ENCODE results near the gene XYLT2.

XYLT2 gene

GRCh38 chr17:50373705-50374104, 27.8 kb downstream of the XYLT2 start:
- H3K27ac Mint-ChIP-seq, result peak overlapping the region; percentile 100
- peak overlapping the region; percentile 98 for H3K4me3 Mint-ChIP-seq
- DNase-seq, result no peak
- ATAC-seq, result no peak
- peaks cover 42% of the 10 kb centered on the region for H3K36me3 Mint-ChIP-seq (ENCODE audit: low read depth)
- no peaks in the 10 kb centered on the region for H3K9me3 Mint-ChIP-seq
- H3K4me1 Mint-ChIP-seq, result peaks cover 26% of the 10 kb centered on the region
- no peaks in the 10 kb centered on the region for H3K27me3 Mint-ChIP-seq

- H3K27me3 Mint-ChIP-seq, result no peaks in the 10 kb centered on the region
- DNase-seq, result no peak
- H3K4me3 Mint-ChIP-seq, result no peak overlapping the region
- peak overlapping the region; percentile 69 for H3K27ac Mint-ChIP-seq
- peaks cover 23% of the 10 kb centered on the region for H3K4me1 Mint-ChIP-seq
- no peaks in the 10 kb centered on the region for H3K9me3 Mint-ChIP-seq
- ATAC-seq, result no peak
- H3K36me3 Mint-ChIP-seq (ENCODE audit: low read depth), result peaks cover 37% of the 10 kb centered on the region
Observed at GRCh38 chr17:50375858-50376538, 30.1 kb downstream of the XYLT2 start.

- no peak for ATAC-seq
- H3K9me3 Mint-ChIP-seq, result no peaks in the 10 kb centered on the region
- no peaks in the 10 kb centered on the region for H3K4me1 Mint-ChIP-seq
- H3K27ac Mint-ChIP-seq, result no peak overlapping the region
- no peak for DNase-seq
- H3K27me3 Mint-ChIP-seq, result no peaks in the 10 kb centered on the region
- H3K4me3 Mint-ChIP-seq, result no peak overlapping the region
- peaks cover 41% of the 10 kb centered on the region for H3K36me3 Mint-ChIP-seq (ENCODE audit: low read depth)
Observed at GRCh38 chr17:50379351-50380132, 33.6 kb downstream of the XYLT2 start.

- DNase-seq (no peak), ATAC-seq (no peak)
- no peak overlapping the region for H3K4me3 Mint-ChIP-seq
- no peaks in the 10 kb centered on the region for H3K27me3 Mint-ChIP-seq
- H3K9me3 Mint-ChIP-seq, result no peaks in the 10 kb centered on the region
- H3K4me1 Mint-ChIP-seq, result no peaks in the 10 kb centered on the region
- no peak overlapping the region for H3K27ac Mint-ChIP-seq
- peaks cover 52% of the 10 kb centered on the region for H3K36me3 Mint-ChIP-seq (ENCODE audit: low read depth)
Observed at GRCh38 chr17:50380369-50381259, 34.7 kb downstream of the XYLT2 start.

- DNase-seq (no peak), ATAC-seq (no peak)
- H3K4me3 Mint-ChIP-seq, result no peak overlapping the region
- H3K27ac Mint-ChIP-seq, result peak overlapping the region; percentile 42
- no peaks in the 10 kb centered on the region for H3K4me1 Mint-ChIP-seq
- H3K9me3 Mint-ChIP-seq, result no peaks in the 10 kb centered on the region
- no peaks in the 10 kb centered on the region for H3K27me3 Mint-ChIP-seq
- peaks cover 50% of the 10 kb centered on the region for H3K36me3 Mint-ChIP-seq (ENCODE audit: low read depth)
Observed at GRCh38 chr17:50381260-50381815, 35.4 kb downstream of the XYLT2 start.

GRCh38 chr17:50381920-50382319, 36.0 kb downstream of the XYLT2 start:
- Mint-ChIP-seq H3K4me1 (no peaks in the 10 kb centered on the region), H3K27me3 (no peaks in the 10 kb centered on the region), H3K4me3 (no peak overlapping the region), H3K27ac (no peak overlapping the region), H3K36me3 (ENCODE audit: low read depth) (peaks cover 55% of the 10 kb centered on the region), H3K9me3 (no peaks in the 10 kb centered on the region)
- DNase-seq (no peak), ATAC-seq (no peak)

GRCh38 chr17:50382931-50383330, 37.0 kb downstream of the XYLT2 start:
- H3K4me1 Mint-ChIP-seq, result no peaks in the 10 kb centered on the region
- ATAC-seq, result no peak
- no peak for DNase-seq
- no peak overlapping the region for H3K4me3 Mint-ChIP-seq
- H3K9me3 Mint-ChIP-seq, result no peaks in the 10 kb centered on the region
- H3K36me3 Mint-ChIP-seq (ENCODE audit: low read depth), result peaks cover 60% of the 10 kb centered on the region
- no peaks in the 10 kb centered on the region for H3K27me3 Mint-ChIP-seq
- H3K27ac Mint-ChIP-seq, result no peak overlapping the region

- no peaks in the 10 kb centered on the region for H3K9me3 Mint-ChIP-seq
- ATAC-seq, result no peak
- peaks cover 82% of the 10 kb centered on the region for H3K36me3 Mint-ChIP-seq (ENCODE audit: low read depth)
- no peaks in the 10 kb centered on the region for H3K27me3 Mint-ChIP-seq
- no peak for DNase-seq
- H3K4me3 Mint-ChIP-seq, result no peak overlapping the region
- H3K4me1 Mint-ChIP-seq, result no peaks in the 10 kb centered on the region
- H3K27ac Mint-ChIP-seq, result no peak overlapping the region
Observed at GRCh38 chr17:50386510-50386909, 40.6 kb downstream of the XYLT2 start.

GRCh38 chr17:50388728-50389127, 42.8 kb downstream of the XYLT2 start:
- no peak for DNase-seq
- H3K36me3 Mint-ChIP-seq (ENCODE audit: low read depth), result peaks cover 87% of the 10 kb centered on the region

GRCh38 chr17:50389534-50389933, 43.6 kb downstream of the XYLT2 start:
- DNase-seq (no peak), ATAC-seq (no peak)
- H3K36me3 Mint-ChIP-seq (ENCODE audit: low read depth), result peaks cover 89% of the 10 kb centered on the region
- no peak overlapping the region for H3K4me3 Mint-ChIP-seq
- H3K9me3 Mint-ChIP-seq, result no peaks in the 10 kb centered on the region
- no peaks in the 10 kb centered on the region for H3K27me3 Mint-ChIP-seq
- no peak overlapping the region for H3K27ac Mint-ChIP-seq
- H3K4me1 Mint-ChIP-seq, result peaks cover under 1% of the 10 kb centered on the region

More at GRCh38 chr17:50388728-50389127, 42.8 kb downstream of the XYLT2 start:
- Mint-ChIP-seq H3K4me3 (no peak overlapping the region), H3K27me3 (no peaks in the 10 kb centered on the region), H3K9me3 (no peaks in the 10 kb centered on the region), H3K4me1 (no peaks in the 10 kb centered on the region), H3K27ac (no peak overlapping the region)
- ATAC-seq, result no peak

GRCh38 chr17:50392621-50393020, 46.7 kb downstream of the XYLT2 start:
- Mint-ChIP-seq H3K4me3 (no peak overlapping the region), H3K27ac (no peak overlapping the region), H3K9me3 (no peaks in the 10 kb centered on the region), H3K36me3 (ENCODE audit: low read depth) (peaks cover 80% of the 10 kb centered on the region), H3K27me3 (no peaks in the 10 kb centered on the region), H3K4me1 (peaks cover 22% of the 10 kb centered on the region)
- DNase-seq, result no peak
- ATAC-seq, result no peak

GRCh38 chr17:50393700-50394099, 47.8 kb downstream of the XYLT2 start:
- no peak for ATAC-seq
- H3K36me3 Mint-ChIP-seq (ENCODE audit: low read depth), result peaks cover 70% of the 10 kb centered on the region
- no peak overlapping the region for H3K4me3 Mint-ChIP-seq
- peaks cover 25% of the 10 kb centered on the region for H3K4me1 Mint-ChIP-seq
- H3K9me3 Mint-ChIP-seq, result no peaks in the 10 kb centered on the region
- H3K27me3 Mint-ChIP-seq, result no peaks in the 10 kb centered on the region
- H3K27ac Mint-ChIP-seq, result no peak overlapping the region
- no peak for DNase-seq

GRCh38 chr17:50394711-50395110, 48.8 kb downstream of the XYLT2 start:
- peak overlapping the region; percentile 95 for H3K4me3 Mint-ChIP-seq
- no peaks in the 10 kb centered on the region for H3K9me3 Mint-ChIP-seq
- H3K27me3 Mint-ChIP-seq, result no peaks in the 10 kb centered on the region
- peaks cover 61% of the 10 kb centered on the region for H3K36me3 Mint-ChIP-seq (ENCODE audit: low read depth)
- ATAC-seq (no peak), DNase-seq (no peak)
- peak overlapping the region; percentile 60 for H3K27ac Mint-ChIP-seq
- peaks cover 25% of the 10 kb centered on the region for H3K4me1 Mint-ChIP-seq

Measured in activated naive CD8-positive, alpha-beta T cell treated with anti-CD3 and anti-CD28 coated beads, Interleukin-2, amount 50 U/mL, for 24 hours (primary cell).